H1 (cell line): Measurements from ENCODE around the gene HDAC9. TPM values are rescaled to one million over a fixed set of nuclear protein-coding genes. Genes with fewer than 3 reads are reported as not detected.

Source experiments
- CTCF ChIA-PET: fragments of 300-600 bp; sonication (Branson Sonifier 250); formaldehyde crosslinking; loops from one replicate; lab custom pipeline; 2021; ENCODE audit not compliant: partially characterized antibody; lab: Charles Lee
- POLR2A ChIA-PET: fragments of 300-600 bp; sonication (Branson Sonifier 250); formaldehyde crosslinking; loops from one replicate; lab custom pipeline; 2021; ENCODE audit warnings: inconsistent platforms; ENCODE audit not compliant: partially characterized antibody; lab: Charles Lee
- DNase-seq, 2 experiments: peaks; one replicate each; pipeline versions ENCODE4 v3.0.0 to v3.0.0-alpha.2; 2010 to 2022; ENCODE audit warnings: low spot score in 2 of 2, low read depth in 1 of 2, mixed read lengths in 1 of 2
- FAIRE-seq: peaks from 2 replicates; lab custom pipeline; 2011; peaks lifted over from hg19 to GRCh38; lab: Jason Lieb, UNC
- H2AFZ ChIP-seq: 2 replicates; pipeline ENCODE4 v1.8.1; 2012; ENCODE audit warnings: low read length, inconsistent platforms
- H2AK5ac ChIP-seq: 2 replicates; pipeline ENCODE4 v1.6.1; 2013; ENCODE audit warnings: low read depth, low read length
- H2BK120ac ChIP-seq: replicated peaks from 2 replicates; pipeline ENCODE3; 2013; ENCODE audit warnings: low read depth, low read length, inconsistent platforms
- H2BK12ac ChIP-seq: 2 replicates; pipeline ENCODE4 v1.6.1; 2013; ENCODE audit warnings: low read depth, low read length
- H2BK15ac ChIP-seq: 2 replicates; pipeline ENCODE4 v1.6.1; 2013; ENCODE audit warnings: low read length
- H2BK20ac ChIP-seq: 2 replicates; pipeline ENCODE4 v1.6.1; 2013; ENCODE audit warnings: low read length
- H2BK5ac ChIP-seq: 2 replicates; pipeline ENCODE4 v1.6.1; 2013; ENCODE audit warnings: low read depth, low read length
- H3K14ac ChIP-seq: 2 replicates; pipeline ENCODE4 v1.6.1; 2013; ENCODE audit warnings: inconsistent platforms; ENCODE audit not compliant: insufficient read length
- H3K18ac ChIP-seq: 2 replicates; pipeline ENCODE4 v1.6.1; 2013; ENCODE audit warnings: low read length; ENCODE audit errors: extremely low read depth
- H3K23ac ChIP-seq: 2 replicates; pipeline ENCODE4 v1.6.1; 2013; ENCODE audit warnings: inconsistent platforms; ENCODE audit not compliant: insufficient read length
- H3K23me2 ChIP-seq: 2 replicates; pipeline ENCODE4 v1.6.1; 2013; ENCODE audit warnings: low read depth, low read length
- H3K27ac ChIP-seq: 2 replicates; pipeline ENCODE4 v1.6.1; 2011; ENCODE audit warnings: low read depth, low read length, inconsistent platforms
- H3K27me3 ChIP-seq, 4 experiments: replicated peaks in 1 of 4; 1 replicate in 1 of 4; 2 replicates in 3 of 4; pipeline versions ENCODE4 v1.6.1 to v1.8.1; 2011 to 2013; ENCODE audit warnings: low read length in 3 of 4, mild to moderate bottlenecking in 3 of 4, inconsistent platforms in 2 of 4, mixed read lengths in 2 of 4, moderate library complexity in 1 of 4; ENCODE audit not compliant: control insufficient read depth in 3 of 4, insufficient read depth in 3 of 4; ENCODE audit errors: extremely low read depth in 1 of 4
- H3K36me3 ChIP-seq, 4 experiments: 2 replicates each; pipeline versions ENCODE4 v1.6.1 to v1.8.1; 2011 to 2013; ENCODE audit warnings: mild to moderate bottlenecking in 4 of 4, low read length in 3 of 4, moderate library complexity in 2 of 4, control low read depth in 1 of 4, inconsistent platforms in 1 of 4; ENCODE audit not compliant: insufficient read depth in 4 of 4, control insufficient read depth in 2 of 4
- H3K4ac ChIP-seq: replicated peaks from 2 replicates; pipeline ENCODE3; 2013; ENCODE audit warnings: low read length, low read depth, mixed read lengths, inconsistent platforms; ENCODE audit not compliant: insufficient read length
- H3K4me1 ChIP-seq, 4 experiments: replicated peaks in 1 of 4; 1 replicate in 1 of 4; 2 replicates in 3 of 4; pipeline versions ENCODE4 v1.6.1 to v1.8.1; 2011 to 2013; ENCODE audit warnings: low read length in 3 of 4, inconsistent platforms in 2 of 4, mixed read lengths in 1 of 4; ENCODE audit not compliant: insufficient read depth in 4 of 4, control insufficient read depth in 3 of 4
- H3K4me2 ChIP-seq, 2 experiments: 2 replicates each; pipeline versions ENCODE4 v1.6.1 to v1.8.1; 2011 to 2013; ENCODE audit warnings: low read depth in 2 of 2, low read length in 2 of 2, control low read depth in 1 of 2, inconsistent platforms in 1 of 2, mild to moderate bottlenecking in 1 of 2; ENCODE audit not compliant: insufficient read depth in 1 of 2
- H3K4me3 ChIP-seq, 4 experiments: fragments of 200-600, 300-600 bp in 1 of 4; sonication (generic), shearing (Covaris generic), sonication (Bioruptor Twin) in 1 of 4; 2 replicates each; pipeline versions ENCODE4 v1.5.1 to v1.8.1; 2011 to 2016; ENCODE audit warnings: low read length in 4 of 4, low read depth in 3 of 4, control low read depth in 2 of 4, inconsistent platforms in 2 of 4, mild to moderate bottlenecking in 2 of 4, mixed read lengths in 1 of 4, moderate library complexity in 1 of 4; ENCODE audit not compliant: insufficient read depth in 2 of 4; ENCODE audit errors: extremely low read depth in 1 of 4
- H3K56ac ChIP-seq: replicated peaks from 2 replicates; pipeline ENCODE3; 2013; ENCODE audit warnings: low read depth, mild to moderate bottlenecking, mixed read lengths, low read length, inconsistent platforms; ENCODE audit not compliant: insufficient read length
- H3K79me1 ChIP-seq: 2 replicates; pipeline ENCODE4 v1.6.1; 2013; ENCODE audit warnings: low read depth, low read length, control low read depth
- H3K79me2 ChIP-seq, 2 experiments: 2 replicates each; pipeline versions ENCODE4 v1.6.1 to v1.8.1; 2012 to 2013; ENCODE audit warnings: low read length in 2 of 2, mild to moderate bottlenecking in 2 of 2, inconsistent platforms in 1 of 2; ENCODE audit not compliant: insufficient read depth in 2 of 2, control insufficient read depth in 1 of 2
- H3K9ac ChIP-seq, 4 experiments: replicated peaks in 1 of 4; 1 replicate in 1 of 4; 2 replicates in 3 of 4; pipeline versions ENCODE4 v1.6.1 to v1.8.1; 2011 to 2013; ENCODE audit warnings: low read depth in 3 of 4, low read length in 3 of 4, control low read depth in 2 of 4, mild to moderate bottlenecking in 2 of 4, moderate library complexity in 2 of 4, inconsistent platforms in 1 of 4; ENCODE audit errors: extremely low read depth in 1 of 4
- H3K9me3 ChIP-seq, 2 experiments: 2 replicates each; pipeline versions ENCODE4 v1.6.1 to v1.8.1; 2012 to 2013; ENCODE audit warnings: mild to moderate bottlenecking in 2 of 2, moderate library complexity in 2 of 2, control low read depth in 1 of 2, inconsistent platforms in 1 of 2, low read depth in 1 of 2, low read length in 1 of 2, mixed read lengths in 1 of 2; ENCODE audit not compliant: insufficient read depth in 2 of 2
- H4K20me1 ChIP-seq, 2 experiments: replicated peaks in 1 of 2; 2 replicates each; pipeline versions ENCODE3 to v1.8.1; 2011 to 2013; ENCODE audit warnings: inconsistent platforms in 2 of 2, low read length in 2 of 2, mild to moderate bottlenecking in 1 of 2; ENCODE audit not compliant: insufficient read depth in 2 of 2, control insufficient read depth in 1 of 2
- H4K5ac ChIP-seq: 2 replicates; pipeline ENCODE4 v1.6.1; 2013; ENCODE audit warnings: low read length, low read depth, mixed read lengths, inconsistent platforms; ENCODE audit not compliant: insufficient read length
- H4K8ac ChIP-seq: 2 replicates; pipeline ENCODE4 v1.8.0; 2013; ENCODE audit warnings: mild to moderate bottlenecking, moderate library complexity, low read length, inconsistent platforms; ENCODE audit not compliant: insufficient read depth; ENCODE audit errors: extremely low read depth
- H4K91ac ChIP-seq: replicated peaks from 2 replicates; pipeline ENCODE3; 2013; ENCODE audit warnings: low read length, mixed read lengths, inconsistent platforms; ENCODE audit not compliant: insufficient read length
- EGR1 ChIP-seq: IDR thresholded peaks from 2 replicates; pipeline ENCODE4 v1.6.1; 2011; ENCODE audit warnings: low read depth, low read length, borderline replicate concordance
- TEAD4 ChIP-seq: IDR thresholded peaks from 2 replicates; pipeline ENCODE4 v1.6.1; 2012; ENCODE audit warnings: low read depth, low read length, inconsistent platforms, mixed read lengths
- ZNF274 ChIP-seq: IDR thresholded peaks from 2 replicates; pipeline ENCODE4 v1.7.0; 2012; ENCODE audit warnings: low read length, borderline replicate concordance; ENCODE audit errors: extremely low read depth
- WGBS, 2 experiments: shearing (Covaris generic) in 1 of 2; methylation state at CpG; one replicate each; pipeline versions ENCODE4 v1.1.6 to v1.1.7; 2013 to 2015; ENCODE audit warnings: low lambda C conversion rate in 2 of 2, mixed read lengths in 2 of 2, inconsistent platforms in 1 of 2, low coverage in 1 of 2, missing lambda C conversion rate in 1 of 2; ENCODE audit not compliant: insufficient replicate concordance in 2 of 2, insufficient coverage in 1 of 2, insufficient read length in 1 of 2; ENCODE audit errors: extremely low coverage in 1 of 2, missing lambda C conversion rate in 1 of 2; 5-methylcytosine and 5-hydroxymethylcytosine counted together
- polyA plus RNA-seq, 7 experiments: library from polyadenylated mRNA; depleted of rRNA in 3 of 7; stranded (reverse) in 5 of 7; unstranded in 2 of 7; fragments of >200 nt in 5 of 7; fragments of 200-250 nt in 2 of 7; gene quantifications; 1 replicate in 5 of 7; 2 replicates in 1 of 7; 4 replicates in 1 of 7; pipeline versions ENCODE4 v1.2.1 to v1.2.3, GENCODE V29; 2011 to 2013; ENCODE audit warnings: missing spikeins in 2 of 7, mixed read lengths in 2 of 7
- total RNA-seq: library from RNA; stranded (reverse); fragmentation: NEBNext Ultra II Directional; extraction: Animal tissue kit (Norgen Biotek cat#: 25700); gene quantifications from 2 replicates; pipeline ENCODE4 v1.2.1, GENCODE V29; 2021

HDAC9 gene
- total and polyA plus RNA-seq, 2 of the 8 experiments (the other 6 are each of a cell fraction or from before 2014, with no cell fraction given): 9.5 to 13.1 TPM

GRCh38 chr7:18721429-18721828 is 225.9 kb downstream of the HDAC9 start:
- Histone ChIP-seq H2BK120ac (no peak overlapping the region), H3K23me2 (no peaks in the 10 kb centered on the region), H3K23ac (no peak overlapping the region), H4K5ac (no peak overlapping the region), H3K4me2 (no peak overlapping the region), H3K4me3 (no peak overlapping the region), H2AFZ (no peak overlapping the region), H2BK20ac (no peak overlapping the region), H3K27me3 (no peaks in the 10 kb centered on the region), H3K14ac (no peak overlapping the region), H3K4me1 (no peaks in the 10 kb centered on the region), H2BK15ac (no peak overlapping the region), H4K20me1 (no peaks in the 10 kb centered on the region), H3K79me2 (no peaks in the 10 kb centered on the region), H3K79me1 (no peaks in the 10 kb centered on the region), H3K9me3 (no peaks in the 10 kb centered on the region), H4K91ac (no peak overlapping the region), H3K56ac (no peak overlapping the region), H3K4ac (no peak overlapping the region), H3K36me3 (no peaks in the 10 kb centered on the region), H3K27ac (no peak overlapping the region), H3K9ac (no peak overlapping the region), H2AK5ac (no peak overlapping the region), H3K18ac (no peak overlapping the region), H4K8ac (no peak overlapping the region), H2BK12ac (no peak overlapping the region), H2BK5ac (no peak overlapping the region)
- CTCF ChIA-PET: no interaction called here
- FAIRE-seq (no peak), DNase-seq (no peak)
- POLR2A ChIA-PET: no interaction called here
- WGBS, 2 experiments: 94% methylated on average over 5 of the region's 5 CpGs; no CpG with 5 or more reads in 1 of the 2 experiments
- TF ChIP-seq TEAD4 (no peak), EGR1 (no peak), ZNF274 (no peak)
